DMS 273 (cell line): ENCODE data around the gene KDM2B.
"Not testable (repeated sequence)": the region's sequence is repeated elsewhere in the genome, so short reads cannot be mapped to it uniquely, and the experiment has no call there.

Experiments used
- DNase-seq: peaks from one replicate; lab custom pipeline; 2025; ENCODE audit not compliant: unreplicated experiment; lab: John Stamatoyannopoulos, UW

The KDM2B gene

GRCh38 chr12:121391619-121392324 is 189.1 kb downstream of the KDM2B start:
- DNase-seq: peak; percentile 81

GRCh38 chr12:121390856-121391255 is 190.0 kb downstream of the KDM2B start:
- no peak for DNase-seq

GRCh38 chr12:121388421-121388981 is 192.3 kb downstream of the KDM2B start:
- DNase-seq: no peak

- not testable (repeated sequence) for DNase-seq
Measured at GRCh38 chr12:121384891-121385290, 195.9 kb downstream of the KDM2B start.

- no peak for DNase-seq
Measured at GRCh38 chr12:121383601-121384021, 197.2 kb downstream of the KDM2B start.

- DNase-seq: no peak
Measured at GRCh38 chr12:121379945-121380344, 200.9 kb downstream of the KDM2B start.
